HG03175 (cell line): ENCODE data around the gene GINS2.

Experiments used
- ATAC-seq: cut with Tn5 transposase; IDR thresholded peaks from one replicate; pipeline ENCODE4 v1.9.1; 2021; ENCODE audit warnings: mild to moderate bottlenecking, moderate library complexity; ENCODE audit not compliant: unreplicated experiment

GINS2 gene

GRCh38 chr16:85688586-85689284 is at the start of gene GINS2:
TSS of gene GINS2 (minus strand) at chr16:85688954. CDS start at chr16:85688898, 56 bp downstream.
- ATAC-seq: peak; percentile 97

GRCh38 chr16:85736921-85737320 is 48.2 kb upstream of the GINS2 start:
- no peak for ATAC-seq

- ATAC-seq: no peak
Measured at GRCh38 chr16:85735946-85736345, 47.2 kb upstream of the GINS2 start.

- ATAC-seq: peak; percentile 80
Measured at GRCh38 chr16:85735225-85735635, 46.5 kb upstream of the GINS2 start.

GRCh38 chr16:85734311-85735017 is 45.7 kb upstream of the GINS2 start:
- ATAC-seq: no peak

- ATAC-seq: no peak
Measured at GRCh38 chr16:85733839-85734170, 45.1 kb upstream of the GINS2 start.

- ATAC-seq: no peak
Measured at GRCh38 chr16:85733155-85733838, 44.5 kb upstream of the GINS2 start.

GRCh38 chr16:85731179-85731578 is 42.4 kb upstream of the GINS2 start:
- ATAC-seq: no peak

- no peak for ATAC-seq
Measured at GRCh38 chr16:85730186-85730465, 41.4 kb upstream of the GINS2 start.

GRCh38 chr16:85729452-85730185 is 40.9 kb upstream of the GINS2 start:
- no peak for ATAC-seq

- ATAC-seq: no peak
Measured at GRCh38 chr16:85728879-85729278, 40.1 kb upstream of the GINS2 start.

GRCh38 chr16:85724936-85725335 is 36.2 kb upstream of the GINS2 start:
- ATAC-seq: no peak

- no peak for ATAC-seq
Measured at GRCh38 chr16:85724126-85724879, 35.5 kb upstream of the GINS2 start.

- no peak for ATAC-seq
Measured at GRCh38 chr16:85722128-85722893, 33.6 kb upstream of the GINS2 start.

GRCh38 chr16:85720302-85720637 is 31.5 kb upstream of the GINS2 start:
- ATAC-seq: no peak

- no peak for ATAC-seq
Measured at GRCh38 chr16:85719605-85720301, 31.0 kb upstream of the GINS2 start.

GRCh38 chr16:85718682-85719081 is 29.9 kb upstream of the GINS2 start:
- ATAC-seq: no peak

GRCh38 chr16:85718153-85718477 is 29.4 kb upstream of the GINS2 start:
- no peak for ATAC-seq

GRCh38 chr16:85717393-85718152 is 28.8 kb upstream of the GINS2 start:
- no peak for ATAC-seq
